ENCODE measurements around the gene ZNF438.
"Not testable (repeated sequence)": the region's sequence is repeated elsewhere in the genome, so short reads cannot be mapped to it uniquely, and the experiment has no call there.

The ZNF438 gene

GRCh38 chr10:30931094-30931493, 100.6 kb downstream of the ZNF438 start:
- no peak for DNase-seq

DNA sequence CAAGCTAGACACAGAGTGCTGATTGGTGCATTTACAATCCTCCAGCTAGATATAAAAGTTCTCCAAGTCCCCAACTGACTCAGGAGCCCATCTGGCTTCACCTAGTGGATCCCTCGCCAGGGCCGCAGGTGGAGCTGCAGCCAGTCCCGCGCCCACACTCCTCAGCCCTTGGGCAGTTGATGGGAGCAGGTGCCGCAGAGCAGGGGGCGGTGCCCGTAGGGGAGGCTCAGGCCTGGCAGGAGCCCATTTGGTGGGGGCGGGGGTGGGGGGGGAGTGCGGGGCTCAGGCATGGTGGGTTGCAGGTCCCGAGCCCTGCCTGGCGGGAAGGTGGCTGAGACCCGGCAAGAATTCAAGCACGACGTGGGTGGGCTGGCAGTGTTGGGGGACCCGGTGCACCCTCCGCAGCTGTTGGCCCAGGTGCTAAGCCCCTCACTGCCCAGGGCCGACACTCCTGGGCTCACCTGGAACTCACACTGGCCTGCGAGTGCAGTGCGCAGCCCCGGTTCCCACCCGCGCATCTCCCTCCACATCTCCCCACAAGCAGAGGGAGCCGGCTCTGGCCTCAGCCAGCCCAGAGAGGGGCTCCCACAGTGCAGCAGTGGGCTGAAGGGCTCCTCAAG, 101.7 kb downstream of the ZNF438 start:
- no peak for DNase-seq

DNA sequence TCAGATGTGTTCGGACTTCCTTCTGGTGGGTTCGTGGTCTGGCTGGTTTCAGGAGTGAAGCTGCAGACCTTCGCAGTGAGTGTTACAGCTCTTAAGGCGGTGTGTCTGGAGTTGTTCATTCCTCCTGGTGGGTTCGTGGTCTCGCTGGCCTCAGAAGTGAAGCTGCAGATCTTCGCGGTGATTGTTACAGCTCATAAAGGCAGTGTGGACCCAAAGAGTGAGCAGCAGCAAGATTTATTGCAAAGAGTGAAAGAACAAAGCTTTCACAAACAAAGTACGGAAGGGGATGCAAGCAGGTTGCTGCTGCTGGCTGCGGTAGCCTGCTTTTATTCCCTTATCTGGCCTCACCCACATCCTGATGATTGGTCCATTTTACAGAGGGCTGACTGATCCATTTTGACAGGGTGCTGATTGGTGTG, 102.3 kb downstream of the ZNF438 start:
- not testable (repeated sequence) for DNase-seq

GRCh38 chr10:30928742-30929141, 102.9 kb downstream of the ZNF438 start:
- no peak for DNase-seq

- no peak for DNase-seq
Measured at GRCh38 chr10:30918651-30919050, 113.0 kb downstream of the ZNF438 start.

GRCh38 chr10:30917789-30918188, 113.9 kb downstream of the ZNF438 start:
- DNase-seq: no peak

- no peak for DNase-seq
Measured at GRCh38 chr10:30917067-30917466, 114.6 kb downstream of the ZNF438 start.

DNA sequence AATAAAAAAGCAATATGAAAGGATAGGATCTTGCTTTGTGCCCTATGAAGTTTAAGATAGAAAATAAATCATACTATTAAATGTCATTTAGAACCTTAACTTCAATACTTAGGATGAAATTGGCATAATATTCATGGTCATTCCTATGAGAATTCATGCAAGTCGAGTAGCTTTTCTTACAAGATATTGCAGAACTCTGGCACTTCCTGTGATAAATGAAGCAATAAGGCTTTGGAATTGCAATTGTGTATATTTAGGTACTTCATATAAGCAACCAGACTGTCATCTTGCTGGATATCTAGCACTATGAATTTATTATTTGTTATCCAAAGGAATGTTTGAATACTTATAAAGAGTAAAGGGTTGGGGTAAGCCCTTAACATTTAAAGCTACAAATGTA, 116.5 kb downstream of the ZNF438 start:
- DNase-seq: peak; percentile 76 to 78

- no peak for DNase-seq
Measured at GRCh38 chr10:30911303-30911863, 120.3 kb downstream of the ZNF438 start.

GRCh38 chr10:30903397-30904138, 128.1 kb downstream of the ZNF438 start:
- DNase-seq: no peak

GRCh38 chr10:30902621-30903396, 128.9 kb downstream of the ZNF438 start:
- DNase-seq: no peak

- not testable (repeated sequence) for DNase-seq
Measured at GRCh38 chr10:30901487-30901886, 130.2 kb downstream of the ZNF438 start.

DNA sequence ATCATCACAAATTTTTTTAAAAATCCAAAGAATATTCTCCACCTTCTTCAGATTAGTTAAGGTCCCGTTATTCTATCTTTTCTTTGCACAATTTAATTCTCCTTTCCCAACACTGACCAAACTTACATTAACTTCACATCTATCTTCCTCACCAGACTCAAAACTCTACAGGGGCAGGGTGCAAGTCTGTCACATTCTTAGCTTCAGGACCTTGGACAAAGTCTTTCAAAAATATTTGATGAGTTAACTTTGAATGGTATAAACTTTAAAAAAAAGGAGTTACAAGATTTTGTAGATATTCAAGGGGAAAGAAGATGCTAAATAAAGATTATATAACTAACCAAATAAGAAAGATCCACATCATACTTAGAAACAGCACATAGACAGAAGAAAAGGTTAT, 132.7 kb downstream of the ZNF438 start:
- DNase-seq: no peak

GRCh38 chr10:30897547-30897946, 134.1 kb downstream of the ZNF438 start:
- no peak for DNase-seq

GRCh38 chr10:30897048-30897447, 134.6 kb downstream of the ZNF438 start:
- no peak for DNase-seq

- DNase-seq: no peak
Measured at GRCh38 chr10:30894221-30894620, 137.4 kb downstream of the ZNF438 start.

DNA sequence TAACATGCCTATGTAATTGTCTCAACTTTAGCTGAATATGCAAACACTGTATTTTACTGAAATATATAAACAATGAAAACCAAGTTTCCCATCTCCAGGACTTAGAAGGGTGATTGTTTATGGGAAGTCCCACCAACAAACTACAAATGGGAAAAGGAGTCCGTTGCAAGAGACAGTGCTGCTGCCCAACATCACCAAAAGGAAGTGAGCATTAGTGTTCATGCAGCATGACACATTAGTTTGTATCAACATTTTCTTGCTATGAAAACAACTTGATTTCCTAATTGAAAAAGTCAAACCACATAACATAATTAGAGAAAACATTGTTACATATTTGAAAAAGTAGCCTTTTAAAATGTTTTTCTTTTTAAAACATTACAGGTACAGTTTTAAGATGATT, 138.5 kb downstream of the ZNF438 start:
- peak in 1 of 2 donors; percentile 9 for DNase-seq

DNA sequence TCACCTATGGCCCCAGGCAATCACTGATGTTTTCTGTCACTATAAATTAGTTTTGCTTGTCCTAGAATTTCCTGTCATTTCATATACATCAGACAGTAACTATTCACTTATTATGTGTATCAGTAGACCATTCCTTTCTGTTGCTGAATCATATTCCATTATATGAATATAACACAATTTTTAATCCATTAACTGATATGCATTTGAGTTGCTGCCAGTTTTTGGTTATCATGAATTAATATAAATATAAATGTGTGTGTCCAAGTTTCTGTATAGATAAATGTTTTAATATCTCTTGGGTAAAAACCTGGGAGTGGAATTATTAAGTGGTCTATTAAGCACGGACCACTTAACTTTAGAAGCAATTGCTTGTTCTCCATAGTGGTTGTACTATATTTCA, 143.8 kb downstream of the ZNF438 start:
- DNase-seq: no peak

DNA sequence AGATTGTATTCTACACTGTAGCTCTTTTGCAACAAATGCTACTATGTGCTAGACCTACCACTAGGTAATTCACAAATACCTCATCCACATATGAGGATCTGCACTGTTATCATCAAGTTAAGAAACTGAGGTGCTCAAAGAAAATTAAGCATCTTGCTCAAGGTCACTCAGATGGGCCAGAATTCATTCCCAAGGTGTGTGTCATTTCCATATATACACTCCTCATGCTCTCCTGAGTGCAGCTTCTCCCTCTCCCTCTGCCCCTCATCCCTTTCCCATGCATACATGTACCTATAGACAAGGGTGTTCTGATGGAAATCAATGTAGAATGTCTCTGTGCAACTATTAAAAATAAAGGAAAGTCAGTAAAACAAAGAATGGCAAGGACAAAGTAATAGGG, 146.2 kb downstream of the ZNF438 start:
- no peak for DNase-seq

- DNase-seq: no peak
Measured at GRCh38 chr10:30883751-30884150, 147.9 kb downstream of the ZNF438 start.

DNA sequence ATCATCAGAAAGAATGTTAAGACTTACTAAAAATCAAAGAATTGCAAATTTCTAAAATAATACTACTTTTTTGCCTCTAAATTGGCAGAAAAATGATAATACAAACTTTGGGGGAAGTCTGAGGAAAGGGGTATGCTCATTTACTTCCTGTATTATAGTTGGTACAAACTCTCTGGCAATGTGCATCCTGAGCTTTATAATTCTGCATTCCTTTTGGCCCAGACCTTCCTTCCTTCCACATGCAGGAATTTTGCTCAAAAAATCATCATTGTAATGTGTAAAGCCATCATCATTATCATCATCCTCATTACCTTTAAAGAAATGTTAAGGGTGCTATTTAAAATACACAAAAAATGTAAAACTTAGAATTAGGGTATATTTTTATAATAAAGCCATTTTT, 148.5 kb downstream of the ZNF438 start:
- no peak for DNase-seq

DNA sequence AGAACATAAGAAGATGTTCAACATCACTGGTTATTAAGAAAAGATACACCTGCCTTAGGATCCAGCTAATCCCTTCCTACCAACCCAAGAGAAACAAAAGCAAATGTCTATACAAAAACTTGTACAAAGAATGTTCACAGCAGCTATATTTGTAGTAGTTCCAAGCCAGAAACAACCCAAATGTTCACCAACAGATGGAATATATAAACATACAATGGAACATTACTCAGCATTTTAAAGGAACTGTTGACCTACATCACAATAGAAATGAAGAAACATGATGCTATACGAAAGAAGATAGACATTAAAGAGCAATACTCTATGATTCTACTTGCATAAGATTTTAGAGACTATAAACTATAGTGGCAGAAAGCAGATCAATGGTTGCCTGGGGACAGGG, 149.4 kb downstream of the ZNF438 start:
- DNase-seq: no peak

DNA sequence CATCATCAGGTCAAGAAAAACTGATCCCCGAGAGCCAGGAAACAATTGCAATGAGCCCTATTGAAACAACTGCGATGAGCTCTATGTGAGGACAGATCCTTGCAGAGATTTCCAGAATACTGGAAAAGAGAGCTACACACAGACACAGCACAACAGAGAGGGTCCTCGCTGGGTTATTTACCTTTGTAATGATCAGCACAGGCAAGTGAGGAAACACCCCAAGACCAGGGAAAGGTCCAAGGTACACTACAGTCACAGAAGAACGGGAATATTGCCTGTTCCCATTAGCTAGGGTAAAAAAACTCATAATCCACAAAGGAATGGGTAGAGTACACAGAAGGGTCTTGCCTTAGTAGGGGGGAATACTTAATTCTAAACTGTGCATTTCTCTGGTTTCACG, 152.7 kb downstream of the ZNF438 start:
- no peak for DNase-seq

- peak in 1 of 2 donors; percentile 8 for DNase-seq
Measured at GRCh38 chr10:30877111-30877510, 154.6 kb downstream of the ZNF438 start.
